Colonic mucosa (tissue), 4 donors: ENCODE measurements around the gene DLG2. TPM values are rescaled to one million over a fixed set of nuclear protein-coding genes. Genes with fewer than 3 reads are reported as not detected.

Experiments
- DNase-seq: peaks from one replicate; pipeline ENCODE4 v3.0.0-alpha.2; 2020
- H3K27ac ChIP-seq: fragments of 200-600 bp; one replicate; pipeline ENCODE4 v1.8.0; 2021
- H3K27me3 ChIP-seq: fragments of 200-600 bp; one replicate; pipeline ENCODE4 v1.8.0; 2021
- H3K36me3 ChIP-seq: fragments of 200-600 bp; one replicate; pipeline ENCODE4 v1.8.0; 2021
- H3K4me1 ChIP-seq: fragments of 200-600 bp; one replicate; pipeline ENCODE4 v1.8.0; 2021; ENCODE audit warnings: mild to moderate bottlenecking
- H3K4me3 ChIP-seq: fragments of 200-600 bp; one replicate; pipeline ENCODE4 v1.8.0; 2021
- H3K9ac ChIP-seq, 2 donors: one replicate each; pipeline ENCODE4 v1.7.0; 2013; ENCODE audit warnings: control low read depth in 2 of 2, low read depth in 2 of 2, low read length in 2 of 2
- H3K9me3 ChIP-seq: fragments of 200-600 bp; one replicate; pipeline ENCODE4 v1.8.0; 2021
- intact Hi-C: fragments of 100-400 bp; cut with DNase I; formaldehyde crosslinking; loops from one replicate; pipeline ENCODE4 v1.14.1; 2022
- total RNA-seq, 2 donors: library from RNA; stranded (reverse); fragmentation: NEBNext Ultra II Directional in 1 of 2; extraction: Animal tissue kit (Norgen Biotek cat#: 25700) in 1 of 2; gene quantifications; one replicate each; pipeline ENCODE4 v1.2.1, GENCODE V29; 2021
- TF ChIP-seq, protein P1 (sequence below): fragments of 200-600 bp; IDR thresholded peaks from one replicate; pipeline ENCODE4 v1.8.0; 2022; ENCODE audit warnings: antibody characterized with exemption, mild to moderate bottlenecking
- donor health status: healthy.
- donor health status: DM: no; HTN: no; CAD: no.
- donor health status: DM: no; HTN: no; CAD: no.

Gene DLG2
- total RNA-seq, 2 donors from 2014 or later, result 1.4 to 3.3 TPM

DNA sequence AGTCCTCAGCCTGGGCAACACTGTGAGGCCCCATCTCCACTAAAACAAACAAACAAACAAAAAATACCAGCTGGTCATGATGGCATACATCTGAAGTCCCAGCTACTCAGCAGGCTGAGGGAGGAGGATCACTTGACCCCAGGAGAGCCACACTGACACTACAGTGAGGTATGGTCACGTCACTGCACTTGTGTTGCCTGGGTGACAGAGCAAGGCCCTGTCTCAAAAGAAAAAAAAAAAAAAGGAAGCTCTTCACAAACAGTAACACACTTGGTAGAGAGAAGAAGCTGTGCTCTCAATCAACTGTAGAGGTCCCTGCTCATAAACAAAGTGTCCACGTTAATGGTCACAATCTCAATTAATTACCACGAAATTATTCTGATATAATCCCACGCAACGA, 1939.4 kb downstream of the DLG2 start:
- no peak for DNase-seq
- no peak overlapping the region for H3K27ac ChIP-seq

GRCh38 chr11:83685730-83686129, 1941.4 kb downstream of the DLG2 start:
- H3K27me3 ChIP-seq, result no peaks in the 10 kb centered on the region
- no peak overlapping the region for H3K9ac ChIP-seq
- DNase-seq, result no peak
- no peaks in the 10 kb centered on the region for H3K4me1 ChIP-seq
- intact Hi-C loops, result no loop called here
- no peak overlapping the region for H3K27ac ChIP-seq
- TF ChIP-seq, protein P1, sequence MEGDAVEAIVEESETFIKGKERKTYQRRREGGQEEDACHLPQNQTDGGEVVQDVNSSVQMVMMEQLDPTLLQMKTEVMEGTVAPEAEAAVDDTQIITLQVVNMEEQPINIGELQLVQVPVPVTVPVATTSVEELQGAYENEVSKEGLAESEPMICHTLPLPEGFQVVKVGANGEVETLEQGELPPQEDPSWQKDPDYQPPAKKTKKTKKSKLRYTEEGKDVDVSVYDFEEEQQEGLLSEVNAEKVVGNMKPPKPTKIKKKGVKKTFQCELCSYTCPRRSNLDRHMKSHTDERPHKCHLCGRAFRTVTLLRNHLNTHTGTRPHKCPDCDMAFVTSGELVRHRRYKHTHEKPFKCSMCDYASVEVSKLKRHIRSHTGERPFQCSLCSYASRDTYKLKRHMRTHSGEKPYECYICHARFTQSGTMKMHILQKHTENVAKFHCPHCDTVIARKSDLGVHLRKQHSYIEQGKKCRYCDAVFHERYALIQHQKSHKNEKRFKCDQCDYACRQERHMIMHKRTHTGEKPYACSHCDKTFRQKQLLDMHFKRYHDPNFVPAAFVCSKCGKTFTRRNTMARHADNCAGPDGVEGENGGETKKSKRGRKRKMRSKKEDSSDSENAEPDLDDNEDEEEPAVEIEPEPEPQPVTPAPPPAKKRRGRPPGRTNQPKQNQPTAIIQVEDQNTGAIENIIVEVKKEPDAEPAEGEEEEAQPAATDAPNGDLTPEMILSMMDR, result no peak
- no peaks in the 10 kb centered on the region for H3K9me3 ChIP-seq
- no peaks in the 10 kb centered on the region for H3K36me3 ChIP-seq
- no peak overlapping the region for H3K4me3 ChIP-seq

More for the DNA sequence above, 1939.4 kb downstream of the DLG2 start:
- no peak overlapping the region for H3K4me3 ChIP-seq
- no peak overlapping the region for H3K9ac ChIP-seq
- H3K9me3 ChIP-seq, result no peaks in the 10 kb centered on the region
- H3K4me1 ChIP-seq, result no peaks in the 10 kb centered on the region
- no peaks in the 10 kb centered on the region for H3K36me3 ChIP-seq
- intact Hi-C loops, result no loop called here
- TF ChIP-seq, protein P1, result no peak
- no peaks in the 10 kb centered on the region for H3K27me3 ChIP-seq

GRCh38 chr11:83684071-83684470, 1943.1 kb downstream of the DLG2 start:
- intact Hi-C loops, result no loop called here
- no peak overlapping the region for H3K4me3 ChIP-seq
- TF ChIP-seq, protein P1, result no peak
- DNase-seq, result no peak
- no peaks in the 10 kb centered on the region for H3K4me1 ChIP-seq
- no peak overlapping the region for H3K9ac ChIP-seq
- no peaks in the 10 kb centered on the region for H3K36me3 ChIP-seq
- H3K27me3 ChIP-seq, result no peaks in the 10 kb centered on the region
- H3K9me3 ChIP-seq, result no peaks in the 10 kb centered on the region
- H3K27ac ChIP-seq, result no peak overlapping the region

DNA sequence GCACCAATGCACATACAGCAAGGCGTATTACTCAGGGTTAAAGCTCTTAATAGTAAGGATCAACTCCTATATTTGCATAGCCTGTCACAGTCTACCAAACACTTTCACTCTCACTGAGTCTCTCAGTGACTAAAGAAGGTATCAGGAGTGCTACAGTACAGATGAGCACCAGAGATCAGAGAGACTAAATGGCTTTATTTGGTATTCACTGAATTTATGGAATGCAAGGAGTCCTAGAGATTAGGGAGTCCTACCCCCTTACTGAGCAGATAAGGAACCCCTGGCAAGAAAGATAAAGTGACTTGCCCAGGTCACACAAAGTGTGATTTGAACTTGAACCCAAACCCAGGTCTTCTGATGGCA, 1944.6 kb downstream of the DLG2 start:
- Histone ChIP-seq H3K9me3 (no peaks in the 10 kb centered on the region), H3K4me1 (no peaks in the 10 kb centered on the region), H3K27ac (no peak overlapping the region), H3K9ac (no peak overlapping the region), H3K36me3 (no peaks in the 10 kb centered on the region), H3K27me3 (no peaks in the 10 kb centered on the region), H3K4me3 (no peak overlapping the region)
- DNase-seq, result no peak
- intact Hi-C loops, result no loop called here
- TF ChIP-seq, protein P1, result no peak

GRCh38 chr11:83681906-83682610, 1945.1 kb downstream of the DLG2 start:
- H3K27me3 ChIP-seq, result no peaks in the 10 kb centered on the region
- H3K27ac ChIP-seq, result no peak overlapping the region
- TF ChIP-seq, protein P1, result no peak
- H3K4me1 ChIP-seq, result no peaks in the 10 kb centered on the region
- no peak overlapping the region for H3K4me3 ChIP-seq
- no peak overlapping the region for H3K9ac ChIP-seq
- no peaks in the 10 kb centered on the region for H3K36me3 ChIP-seq
- H3K9me3 ChIP-seq, result no peaks in the 10 kb centered on the region
- intact Hi-C loops, result no loop called here
- DNase-seq, result no peak
